GM12892 (cell line): ENCODE data around the gene PASK.

Experiments
- POLR2A ChIP-seq: IDR thresholded peaks from 2 replicates; pipeline ENCODE4 v1.6.1; 2011; ENCODE audit warnings: low read depth, low read length, control low read depth
- POLR2AphosphoS5 ChIP-seq: IDR thresholded peaks from 2 replicates; pipeline ENCODE4 v1.6.1; 2011; ENCODE audit warnings: low read depth, low read length, control low read depth
- TAF1 ChIP-seq: IDR thresholded peaks from 2 replicates; pipeline ENCODE4 v1.6.1; 2011; ENCODE audit warnings: low read depth, mild to moderate bottlenecking, control low read depth, low read length, borderline replicate concordance

- TF ChIP-seq POLR2A, result no peak
- no peak for TF ChIP-seq POLR2AphosphoS5
- TF ChIP-seq TAF1, result no peak
These were observed 85.1 kb downstream of the PASK start for GRCh38 chr2:241064008-241064801.
